PC-3 (cell line): ENCODE results near the gene PCBP2. TPM values are rescaled to one million over a fixed set of nuclear protein-coding genes. Genes with fewer than 3 reads are reported as not detected.

Experiments used
- ATAC-seq: fragments of 200-7000 bp; cut with Tn5 transposase; 2 replicates; pipeline ENCODE4 v1.9.1; 2020; ENCODE audit warnings: mild to moderate bottlenecking, moderate library complexity
- BruUV-seq: library from RNA; stranded (reverse); fragments of 400-500 nt; replicated peaks from 2 replicates; lab custom pipeline; 2021; lab: Mats Ljungman, UMichigan
- CTCF ChIA-PET: fragments of 300-600 bp; sonication (Branson Sonifier 250); formaldehyde crosslinking; loops from one replicate; lab custom pipeline; 2022; ENCODE audit warnings: antibody characterized with exemption; lab: Charles Lee
- POLR2A ChIA-PET: fragments of 300-600 bp; sonication (Branson Sonifier 250); formaldehyde crosslinking; loops from one replicate; lab custom pipeline; 2022; ENCODE audit warnings: antibody characterized with exemption; ENCODE audit not compliant: unreplicated experiment; lab: Charles Lee
- DNase-seq: peaks from one replicate; pipeline ENCODE4 v3.0.0-alpha.2; 2015
- H2AFZ ChIP-seq: fragments of 300-600 bp; sonication (generic); 2 replicates; pipeline ENCODE4 v1.6.0; 2016; ENCODE audit warnings: antibody characterized with exemption, low read length
- H3F3A ChIP-seq: fragments of 300-600 bp; sonication (generic); one replicate; pipeline ENCODE4 v1.6.0; 2017; ENCODE audit warnings: antibody characterized with exemption, low read length, control low read depth, mild to moderate bottlenecking; ENCODE audit not compliant: unreplicated experiment
- H3K27ac ChIP-seq: fragments of 300-600 bp; sonication (generic); 2 replicates; pipeline ENCODE4 v1.5.1; 2016; ENCODE audit warnings: mild to moderate bottlenecking, low read length
- H3K27me3 ChIP-seq: fragments of 300-600 bp; sonication (generic); 2 replicates; pipeline ENCODE4 v1.6.1; 2016; ENCODE audit warnings: low read length, mixed read lengths
- H3K36me3 ChIP-seq: fragments of 300-600 bp; sonication (generic); 2 replicates; pipeline ENCODE4 v1.6.1; 2016; ENCODE audit warnings: low read depth, mixed run types, low read length, mixed read lengths
- H3K4me1 ChIP-seq: fragments of 300-600 bp; sonication (generic); 2 replicates; pipeline ENCODE4 v1.5.1; 2016; ENCODE audit warnings: low read length; ENCODE audit not compliant: insufficient read depth
- H3K4me2 ChIP-seq: fragments of 300-600 bp; sonication (generic); 2 replicates; pipeline ENCODE4 v1.6.0; 2016; ENCODE audit warnings: low read length
- H3K4me3 ChIP-seq: fragments of 300-600 bp; sonication (generic); 2 replicates; pipeline ENCODE4 v1.5.1; 2016; ENCODE audit warnings: mild to moderate bottlenecking, low read length, mixed read lengths
- H3K79me2 ChIP-seq: fragments of 300-600 bp; sonication (generic); 2 replicates; pipeline ENCODE4 v1.6.1; 2017; ENCODE audit warnings: low read length, mixed read lengths
- H3K9ac ChIP-seq: fragments of 300-600 bp; sonication (generic); 2 replicates; pipeline ENCODE4 v1.6.0; 2016; ENCODE audit warnings: mild to moderate bottlenecking, low read length
- H3K9me2 ChIP-seq: fragments of 300-600 bp; sonication (generic); replicated peaks from 2 replicates; pipeline ENCODE4 v1.6.1; 2016; ENCODE audit warnings: mixed run types, low read length, mixed read lengths
- H3K9me3 ChIP-seq: fragments of 300-600 bp; sonication (generic); 2 replicates; pipeline ENCODE4 v1.6.1; 2016; ENCODE audit warnings: low read length, mixed read lengths
- H4K20me1 ChIP-seq: fragments of 300-600 bp; sonication (generic); 2 replicates; pipeline ENCODE4 v1.6.1; 2016; ENCODE audit warnings: low read length, mixed read lengths
- EZH2 ChIP-seq: fragments of 300-600 bp; sonication (generic); IDR thresholded peaks from one replicate; pipeline ENCODE4 v1.6.1; 2017; ENCODE audit warnings: antibody characterized with exemption, mild to moderate bottlenecking, low read length; ENCODE audit not compliant: unreplicated experiment
- EZH2phosphoT487 ChIP-seq: fragments of 300-600 bp; sonication (generic); IDR thresholded peaks from 2 replicates; pipeline ENCODE4 v1.6.1; 2018; ENCODE audit warnings: mild to moderate bottlenecking, antibody characterized with exemption, low read length, borderline replicate concordance
- intact Hi-C: fragments of 100-400 bp; cut with micrococcal nuclease; formaldehyde crosslinking; loops from 2 replicates; pipeline ENCODE4 v1.9.0; 2023
- total RNA-seq: library from RNA; depleted of rRNA; stranded (reverse); fragments of >200 nt; gene quantifications from 2 replicates; pipeline ENCODE4 v1.2.3, GENCODE V29; 2014
- TF ChIP-seq, protein P1 (sequence below): fragments of 300-600 bp; sonication (generic); conservative IDR thresholded peaks from 2 replicates; pipeline ENCODE4 v1.5.1; 2017; ENCODE audit warnings: antibody characterized with exemption, low read depth, mild to moderate bottlenecking, low read length

The PCBP2 gene
- total RNA-seq, 1 experiment from 2014 or later: 204 TPM

- Histone ChIP-seq H3K9ac (no peak overlapping the region), H4K20me1 (peaks cover 83% of the 10 kb centered on the region), H3K9me2 (no peaks in the 10 kb centered on the region), H3K9me3 (no peaks in the 10 kb centered on the region), H3K36me3 (peaks cover 94% of the 10 kb centered on the region), H3F3A (peaks cover 4% of the 10 kb centered on the region), H3K27ac (no peak overlapping the region), H3K4me3 (no peak overlapping the region), H3K4me1 (no peaks in the 10 kb centered on the region), H3K4me2 (no peak overlapping the region), H2AFZ (no peak overlapping the region), H3K79me2 (peaks cover 85% of the 10 kb centered on the region), H3K27me3 (no peaks in the 10 kb centered on the region)
- BruUV-seq: no TSS peak
- TF ChIP-seq, protein P1, sequence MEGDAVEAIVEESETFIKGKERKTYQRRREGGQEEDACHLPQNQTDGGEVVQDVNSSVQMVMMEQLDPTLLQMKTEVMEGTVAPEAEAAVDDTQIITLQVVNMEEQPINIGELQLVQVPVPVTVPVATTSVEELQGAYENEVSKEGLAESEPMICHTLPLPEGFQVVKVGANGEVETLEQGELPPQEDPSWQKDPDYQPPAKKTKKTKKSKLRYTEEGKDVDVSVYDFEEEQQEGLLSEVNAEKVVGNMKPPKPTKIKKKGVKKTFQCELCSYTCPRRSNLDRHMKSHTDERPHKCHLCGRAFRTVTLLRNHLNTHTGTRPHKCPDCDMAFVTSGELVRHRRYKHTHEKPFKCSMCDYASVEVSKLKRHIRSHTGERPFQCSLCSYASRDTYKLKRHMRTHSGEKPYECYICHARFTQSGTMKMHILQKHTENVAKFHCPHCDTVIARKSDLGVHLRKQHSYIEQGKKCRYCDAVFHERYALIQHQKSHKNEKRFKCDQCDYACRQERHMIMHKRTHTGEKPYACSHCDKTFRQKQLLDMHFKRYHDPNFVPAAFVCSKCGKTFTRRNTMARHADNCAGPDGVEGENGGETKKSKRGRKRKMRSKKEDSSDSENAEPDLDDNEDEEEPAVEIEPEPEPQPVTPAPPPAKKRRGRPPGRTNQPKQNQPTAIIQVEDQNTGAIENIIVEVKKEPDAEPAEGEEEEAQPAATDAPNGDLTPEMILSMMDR: no peak
- no peak for TF ChIP-seq EZH2phosphoT487
- no peak for TF ChIP-seq EZH2
- intact Hi-C loops: no loop called here
- POLR2A ChIA-PET: no interaction called here
- no peak for ATAC-seq
- CTCF ChIA-PET: no interaction called here
- no peak for DNase-seq
Measured at GRCh38 chr12:53462935-53463334, 11.0 kb downstream of the PCBP2 start.

- Histone ChIP-seq H3K27ac (no peak overlapping the region), H3K4me1 (no peaks in the 10 kb centered on the region), H3K79me2 (peaks cover 87% of the 10 kb centered on the region), H4K20me1 (peaks cover 87% of the 10 kb centered on the region), H3K27me3 (no peaks in the 10 kb centered on the region), H3F3A (peaks cover 4% of the 10 kb centered on the region), H3K9me2 (no peaks in the 10 kb centered on the region), H3K36me3 (peaks cover 99% of the 10 kb centered on the region), H3K4me2 (no peak overlapping the region), H2AFZ (no peak overlapping the region), H3K9me3 (no peaks in the 10 kb centered on the region), H3K4me3 (no peak overlapping the region), H3K9ac (no peak overlapping the region)
- ChIA-PET POLR2A (interaction anchor here (0.6 kb wide), 1 partner anchor 83 kb away, joined by 3 read pairs; no protein-coding TSS in a partner anchor), CTCF (no interaction called here)
- TF ChIP-seq, protein P1: no peak
- TF ChIP-seq EZH2 (no peak), EZH2phosphoT487 (no peak)
- DNase-seq: no peak
- intact Hi-C loops: no loop called here
- ATAC-seq: no peak
- no TSS peak for BruUV-seq
Measured at GRCh38 chr12:53463802-53464560, 12.1 kb downstream of the PCBP2 start.
